Measurements from ENCODE around the gene ABCG1. TPM values are rescaled to one million over a fixed set of nuclear protein-coding genes. Genes with fewer than 3 reads are reported as not detected.

Gene ABCG1
- total RNA-seq, 1 donor from 2014 or later, result not detected

DNA sequence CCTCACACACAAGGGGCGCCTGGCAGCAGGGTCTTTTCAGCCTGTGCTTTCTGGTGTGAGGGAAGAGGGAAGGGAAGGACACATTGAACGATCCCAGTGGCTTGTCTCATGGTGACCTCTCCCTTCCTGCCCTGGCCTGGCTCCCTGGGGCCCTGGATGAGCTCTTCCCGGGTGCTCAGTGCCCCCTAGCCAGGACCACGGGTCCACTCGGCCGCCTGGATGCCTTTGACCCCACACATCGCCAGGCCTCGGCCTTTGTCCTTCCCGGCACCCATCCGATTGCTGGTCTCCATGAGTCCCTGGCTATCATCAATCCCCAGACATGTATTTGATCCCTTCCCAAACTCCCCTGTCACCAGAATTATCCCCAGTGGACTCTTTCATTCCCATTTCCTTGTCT is 102.3 kb downstream of the ABCG1 start:
- TF ChIP-seq, protein P1, sequence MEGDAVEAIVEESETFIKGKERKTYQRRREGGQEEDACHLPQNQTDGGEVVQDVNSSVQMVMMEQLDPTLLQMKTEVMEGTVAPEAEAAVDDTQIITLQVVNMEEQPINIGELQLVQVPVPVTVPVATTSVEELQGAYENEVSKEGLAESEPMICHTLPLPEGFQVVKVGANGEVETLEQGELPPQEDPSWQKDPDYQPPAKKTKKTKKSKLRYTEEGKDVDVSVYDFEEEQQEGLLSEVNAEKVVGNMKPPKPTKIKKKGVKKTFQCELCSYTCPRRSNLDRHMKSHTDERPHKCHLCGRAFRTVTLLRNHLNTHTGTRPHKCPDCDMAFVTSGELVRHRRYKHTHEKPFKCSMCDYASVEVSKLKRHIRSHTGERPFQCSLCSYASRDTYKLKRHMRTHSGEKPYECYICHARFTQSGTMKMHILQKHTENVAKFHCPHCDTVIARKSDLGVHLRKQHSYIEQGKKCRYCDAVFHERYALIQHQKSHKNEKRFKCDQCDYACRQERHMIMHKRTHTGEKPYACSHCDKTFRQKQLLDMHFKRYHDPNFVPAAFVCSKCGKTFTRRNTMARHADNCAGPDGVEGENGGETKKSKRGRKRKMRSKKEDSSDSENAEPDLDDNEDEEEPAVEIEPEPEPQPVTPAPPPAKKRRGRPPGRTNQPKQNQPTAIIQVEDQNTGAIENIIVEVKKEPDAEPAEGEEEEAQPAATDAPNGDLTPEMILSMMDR (conservative IDR thresholded peaks at IDR 0.05; ENCODE audit: low read depth, low read length), result no peak
- no peak overlapping the region for H3K4me3 ChIP-seq (ENCODE audit: low read depth, low read length)
- DNase-seq (ENCODE audit: low read depth), result no peak

- H3K4me3 ChIP-seq (ENCODE audit: low read depth, low read length), result no peak overlapping the region
- TF ChIP-seq, protein P1 (conservative IDR thresholded peaks at IDR 0.05; ENCODE audit: low read depth, low read length), result no peak
- DNase-seq (ENCODE audit: low read depth), result no peak
Measured at GRCh38 chr21:42321845-42322244, 102.9 kb downstream of the ABCG1 start.

DNA sequence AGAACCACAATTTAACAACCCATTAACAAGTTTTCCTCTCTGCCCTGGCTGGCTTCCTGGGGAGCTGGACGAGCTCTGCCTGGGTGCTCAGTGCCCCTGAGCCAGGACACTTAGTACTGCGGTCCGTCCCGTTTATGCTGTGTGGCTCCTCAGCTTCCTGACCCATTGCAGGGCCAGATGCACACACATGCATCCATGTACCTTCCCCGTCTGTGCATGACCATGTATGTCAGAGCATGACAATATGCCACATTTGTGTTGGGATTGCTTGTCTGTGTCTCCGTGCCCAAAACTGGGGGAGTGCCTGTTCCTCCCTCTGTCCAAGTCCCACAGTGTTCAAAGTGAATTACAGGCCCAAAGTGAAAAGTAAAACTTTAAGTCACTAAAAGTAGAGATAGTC is 106.0 kb downstream of the ABCG1 start:
- no peak overlapping the region for H3K4me3 ChIP-seq (ENCODE audit: low read depth, low read length)
- TF ChIP-seq, protein P1 (conservative IDR thresholded peaks at IDR 0.05; ENCODE audit: low read depth, low read length), result no peak
- DNase-seq (ENCODE audit: low read depth), result no peak

DNA sequence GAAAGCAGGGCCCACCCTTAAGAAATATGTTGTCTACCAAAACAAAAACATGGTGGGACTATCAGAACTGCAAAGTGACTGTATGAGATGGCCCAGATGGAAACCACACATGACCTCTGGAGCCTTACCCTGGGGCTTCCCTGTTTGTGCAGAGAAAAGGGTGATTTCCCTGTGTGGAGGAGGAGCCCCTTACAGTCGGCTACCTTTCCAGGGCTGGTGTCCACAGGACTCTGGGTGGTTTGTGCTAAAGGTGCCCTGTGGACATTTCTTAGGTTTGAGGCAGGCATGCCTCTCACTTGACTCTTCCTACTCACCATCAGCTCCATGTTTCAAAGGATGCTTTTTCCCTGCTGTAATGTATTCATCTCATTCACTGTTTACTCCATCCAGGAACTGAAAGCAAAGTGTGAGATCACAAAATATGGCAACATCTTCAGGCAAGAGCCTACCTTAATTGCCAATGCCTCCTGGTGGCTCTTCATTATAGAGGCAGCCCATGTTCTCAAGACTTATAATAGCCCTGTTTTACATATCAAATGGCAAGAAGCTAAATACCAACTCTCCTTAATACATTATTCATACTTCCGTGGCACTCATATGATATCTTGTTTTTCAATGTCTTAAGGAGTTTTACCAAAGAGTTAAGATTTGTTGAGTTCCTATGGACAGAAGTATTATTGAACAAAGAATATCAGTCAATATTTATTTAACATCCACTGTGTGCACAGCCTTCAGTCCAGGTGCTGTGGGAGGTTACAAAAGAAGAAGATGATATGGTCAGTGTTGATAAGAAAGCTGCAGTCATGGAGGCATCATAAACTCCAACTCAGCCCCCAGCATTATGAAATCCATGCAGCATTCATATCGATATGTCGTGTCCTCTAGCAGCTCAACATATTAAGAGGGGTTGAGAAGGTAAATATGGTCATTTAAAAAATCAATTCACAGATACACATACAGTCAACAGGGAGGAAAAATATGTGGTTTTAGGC is 111.7 kb downstream of the ABCG1 start:
- TF ChIP-seq, protein P1 (conservative IDR thresholded peaks at IDR 0.05; ENCODE audit: low read depth, low read length), result no peak
- no peak for DNase-seq (ENCODE audit: low read depth)
- H3K4me3 ChIP-seq (ENCODE audit: low read depth, low read length), result no peak overlapping the region

GRCh38 chr21:42331660-42332059 is 112.7 kb downstream of the ABCG1 start:
- DNase-seq (ENCODE audit: low read depth), result no peak
- TF ChIP-seq, protein P1 (conservative IDR thresholded peaks at IDR 0.05; ENCODE audit: low read depth, low read length), result no peak
- H3K4me3 ChIP-seq (ENCODE audit: low read depth, low read length), result no peak overlapping the region

GRCh38 chr21:42332557-42333317 is 113.8 kb downstream of the ABCG1 start:
- TF ChIP-seq, protein P1 (conservative IDR thresholded peaks at IDR 0.05; ENCODE audit: low read depth, low read length), result no peak
- H3K4me3 ChIP-seq (ENCODE audit: low read depth, low read length), result no peak overlapping the region
- no peak for DNase-seq (ENCODE audit: low read depth)

All from epithelial cell of proximal tubule (primary cell).